IPS-18a (cell line): ENCODE measurements around the gene ATG5.

Experiments used
- H3K27ac ChIP-seq: one replicate; pipeline ENCODE4 v1.5.1; 2013; ENCODE audit warnings: low read length
- H3K27me3 ChIP-seq: one replicate; pipeline ENCODE4 v1.6.1; 2013; ENCODE audit warnings: mild to moderate bottlenecking, low read length; ENCODE audit not compliant: control insufficient read depth, insufficient read depth
- H3K36me3 ChIP-seq: one replicate; pipeline ENCODE4 v1.6.1; 2013; ENCODE audit warnings: low read depth, low read length; ENCODE audit not compliant: control insufficient read depth
- H3K4me1 ChIP-seq: one replicate; pipeline ENCODE4 v1.6.1; 2013; ENCODE audit warnings: low read depth, low read length; ENCODE audit not compliant: control insufficient read depth
- H3K4me3 ChIP-seq: one replicate; pipeline ENCODE4 v1.5.1; 2013; ENCODE audit warnings: low read length
- H3K9ac ChIP-seq: one replicate; pipeline ENCODE4 v1.6.1; 2013; ENCODE audit warnings: mild to moderate bottlenecking, low read length, moderate library complexity
- H3K9me3 ChIP-seq: one replicate; pipeline ENCODE4 v1.6.1; 2013; ENCODE audit warnings: low read depth, low read length; ENCODE audit not compliant: control insufficient read depth

The ATG5 gene

GRCh38 chr6:106305740-106306139 is 19.8 kb downstream of the ATG5 start:
- Histone ChIP-seq H3K36me3 (peaks cover 4% of the 10 kb centered on the region), H3K4me3 (no peak overlapping the region), H3K4me1 (no peaks in the 10 kb centered on the region), H3K9ac (no peak overlapping the region), H3K27ac (no peak overlapping the region), H3K9me3 (no peaks in the 10 kb centered on the region), H3K27me3 (no peaks in the 10 kb centered on the region)

GRCh38 chr6:106300944-106301343 is 24.6 kb downstream of the ATG5 start:
- Histone ChIP-seq H3K9me3 (no peaks in the 10 kb centered on the region), H3K27me3 (no peaks in the 10 kb centered on the region), H3K27ac (no peak overlapping the region), H3K9ac (no peak overlapping the region), H3K4me1 (no peaks in the 10 kb centered on the region), H3K4me3 (no peak overlapping the region), H3K36me3 (no peaks in the 10 kb centered on the region)

- H3K4me3 ChIP-seq = no peak overlapping the region
- no peaks in the 10 kb centered on the region for H3K36me3 ChIP-seq
- H3K9me3 ChIP-seq = no peaks in the 10 kb centered on the region
- H3K4me1 ChIP-seq = no peaks in the 10 kb centered on the region
- H3K9ac ChIP-seq = no peak overlapping the region
- H3K27me3 ChIP-seq = no peaks in the 10 kb centered on the region
- H3K27ac ChIP-seq = no peak overlapping the region
Observed at GRCh38 chr6:106300020-106300780, 25.4 kb downstream of the ATG5 start.

GRCh38 chr6:106293116-106293515 is 32.4 kb downstream of the ATG5 start:
- H3K9me3 ChIP-seq = no peaks in the 10 kb centered on the region
- H3K36me3 ChIP-seq = peaks cover 12% of the 10 kb centered on the region
- no peak overlapping the region for H3K27ac ChIP-seq
- H3K4me1 ChIP-seq = no peaks in the 10 kb centered on the region
- H3K27me3 ChIP-seq = no peaks in the 10 kb centered on the region
- no peak overlapping the region for H3K9ac ChIP-seq
- H3K4me3 ChIP-seq = no peak overlapping the region

- no peaks in the 10 kb centered on the region for H3K27me3 ChIP-seq
- H3K36me3 ChIP-seq = peaks cover 12% of the 10 kb centered on the region
- H3K4me3 ChIP-seq = no peak overlapping the region
- H3K27ac ChIP-seq = no peak overlapping the region
- no peaks in the 10 kb centered on the region for H3K9me3 ChIP-seq
- no peak overlapping the region for H3K9ac ChIP-seq
- H3K4me1 ChIP-seq = peaks cover 10% of the 10 kb centered on the region
Observed at GRCh38 chr6:106290954-106291353, 34.6 kb downstream of the ATG5 start.

GRCh38 chr6:106290032-106290431 is 35.5 kb downstream of the ATG5 start:
- Histone ChIP-seq H3K27ac (no peak overlapping the region), H3K9me3 (no peaks in the 10 kb centered on the region), H3K27me3 (no peaks in the 10 kb centered on the region), H3K9ac (no peak overlapping the region), H3K4me1 (peaks cover 10% of the 10 kb centered on the region), H3K4me3 (no peak overlapping the region), H3K36me3 (peaks cover 12% of the 10 kb centered on the region)

- Histone ChIP-seq H3K36me3 (peaks cover 7% of the 10 kb centered on the region), H3K9ac (no peak overlapping the region), H3K27ac (no peak overlapping the region), H3K4me1 (peaks cover 10% of the 10 kb centered on the region), H3K4me3 (no peak overlapping the region), H3K27me3 (no peaks in the 10 kb centered on the region), H3K9me3 (no peaks in the 10 kb centered on the region)
Observed at GRCh38 chr6:106287215-106287614, 38.3 kb downstream of the ATG5 start.

- Histone ChIP-seq H3K27me3 (no peaks in the 10 kb centered on the region), H3K4me3 (no peak overlapping the region), H3K27ac (no peak overlapping the region), H3K9ac (no peak overlapping the region), H3K9me3 (no peaks in the 10 kb centered on the region), H3K4me1 (peaks cover 10% of the 10 kb centered on the region), H3K36me3 (peaks cover 2% of the 10 kb centered on the region)
Observed at GRCh38 chr6:106286746-106287145, 38.8 kb downstream of the ATG5 start.

GRCh38 chr6:106283481-106283880 is 42.1 kb downstream of the ATG5 start:
- no peak overlapping the region for H3K27ac ChIP-seq
- no peaks in the 10 kb centered on the region for H3K27me3 ChIP-seq
- no peaks in the 10 kb centered on the region for H3K9me3 ChIP-seq
- H3K4me1 ChIP-seq = peaks cover 10% of the 10 kb centered on the region
- no peak overlapping the region for H3K9ac ChIP-seq
- H3K36me3 ChIP-seq = peaks cover 8% of the 10 kb centered on the region
- H3K4me3 ChIP-seq = no peak overlapping the region

- no peak overlapping the region for H3K27ac ChIP-seq
- no peaks in the 10 kb centered on the region for H3K27me3 ChIP-seq
- H3K4me1 ChIP-seq = peaks cover under 1% of the 10 kb centered on the region
- H3K4me3 ChIP-seq = no peak overlapping the region
- no peak overlapping the region for H3K9ac ChIP-seq
- H3K36me3 ChIP-seq = peaks cover 8% of the 10 kb centered on the region
- no peaks in the 10 kb centered on the region for H3K9me3 ChIP-seq
Observed at GRCh38 chr6:106281661-106282060, 43.9 kb downstream of the ATG5 start.

- H3K27ac ChIP-seq = no peak overlapping the region
- H3K9me3 ChIP-seq = no peaks in the 10 kb centered on the region
- no peaks in the 10 kb centered on the region for H3K27me3 ChIP-seq
- no peak overlapping the region for H3K4me3 ChIP-seq
- peaks cover 8% of the 10 kb centered on the region for H3K36me3 ChIP-seq
- no peak overlapping the region for H3K9ac ChIP-seq
- no peaks in the 10 kb centered on the region for H3K4me1 ChIP-seq
Observed at GRCh38 chr6:106281088-106281487, 44.5 kb downstream of the ATG5 start.

GRCh38 chr6:106279179-106279578 is 46.4 kb downstream of the ATG5 start:
- Histone ChIP-seq H3K27me3 (no peaks in the 10 kb centered on the region), H3K36me3 (peaks cover 8% of the 10 kb centered on the region), H3K9me3 (no peaks in the 10 kb centered on the region), H3K4me3 (no peak overlapping the region), H3K4me1 (no peaks in the 10 kb centered on the region), H3K9ac (no peak overlapping the region), H3K27ac (no peak overlapping the region)
